ENCODE data around the gene ASH1L.
A peak's percentile ranks its signal among the peaks of the same experiment; 100 is the strongest.
"Not testable (repeated sequence)": the region's sequence is repeated elsewhere in the genome, so short reads cannot be mapped to it uniquely, and the experiment has no call there.

The ASH1L gene

GRCh38 chr1:155518484-155518883 is 44.1 kb downstream of the ASH1L start:
- TF ChIP-seq CSDC2 (CRISPR knock-in tag; IDR thresholded peaks at IDR 0.05) (no peak), PATZ1 (CRISPR knock-in tag; IDR thresholded peaks at IDR 0.05; ENCODE audit: borderline replicate concordance) (no peak), OSR1 (CRISPR knock-in tag; IDR thresholded peaks at IDR 0.05) (no peak), CSRNP3 (CRISPR knock-in tag; IDR thresholded peaks at IDR 0.05) (no peak)
- no peak for ATAC-seq

GRCh38 chr1:155514582-155515187 is 47.9 kb downstream of the ASH1L start:
- ATAC-seq: no peak
- TF ChIP-seq CSDC2 (CRISPR knock-in tag; IDR thresholded peaks at IDR 0.05): no peak
- TF ChIP-seq CSRNP3 (CRISPR knock-in tag; IDR thresholded peaks at IDR 0.05): no peak
- TF ChIP-seq TOX (CRISPR knock-in tag; IDR thresholded peaks at IDR 0.05; ENCODE audit: borderline replicate concordance): no peak
- TF ChIP-seq ZC3H10 (CRISPR knock-in tag; IDR thresholded peaks at IDR 0.05): no peak
- TF ChIP-seq ZNF8 (CRISPR knock-in tag; IDR thresholded peaks at IDR 0.05): no peak
- TF ChIP-seq ESRRG (CRISPR knock-in tag; IDR thresholded peaks at IDR 0.05): no peak
- TF ChIP-seq CREB5 (CRISPR knock-in tag; IDR thresholded peaks at IDR 0.05; ENCODE audit: low read depth): no peak
- no peak for TF ChIP-seq SNAI2 (CRISPR knock-in tag; IDR thresholded peaks at IDR 0.05)
- TF ChIP-seq ZNF70 (CRISPR knock-in tag; IDR thresholded peaks at IDR 0.05): no peak
- no peak for TF ChIP-seq ISL1 (CRISPR knock-in tag; IDR thresholded peaks at IDR 0.05)
- TF ChIP-seq ZFP30 (CRISPR knock-in tag; IDR thresholded peaks at IDR 0.05): no peak
- no peak for TF ChIP-seq GLIS3 (CRISPR knock-in tag; IDR thresholded peaks at IDR 0.05)
- TF ChIP-seq TSHZ2 (CRISPR knock-in tag; IDR thresholded peaks at IDR 0.05): no peak
- TF ChIP-seq RARB (CRISPR knock-in tag; IDR thresholded peaks at IDR 0.05): no peak
- TF ChIP-seq TCF4 (CRISPR knock-in tag; IDR thresholded peaks at IDR 0.05; ENCODE audit: borderline replicate concordance): no peak
- no peak for TF ChIP-seq PPARA (CRISPR knock-in tag; IDR thresholded peaks at IDR 0.05; ENCODE audit: borderline replicate concordance)
- TF ChIP-seq BACH2 (CRISPR knock-in tag; IDR thresholded peaks at IDR 0.05; ENCODE audit: borderline replicate concordance): no peak

GRCh38 chr1:155513300-155513916 is 49.2 kb downstream of the ASH1L start:
- TF ChIP-seq ARNTL (CRISPR knock-in tag; IDR thresholded peaks at IDR 0.05; ENCODE audit: borderline replicate concordance, low read depth) (no peak), ZNF70 (CRISPR knock-in tag; IDR thresholded peaks at IDR 0.05) (no peak), POU6F1 (CRISPR knock-in tag; IDR thresholded peaks at IDR 0.05; ENCODE audit: borderline replicate concordance, low read depth) (no peak), ZFP3 (CRISPR knock-in tag; IDR thresholded peaks at IDR 0.05) (no peak), PPARA (CRISPR knock-in tag; IDR thresholded peaks at IDR 0.05; ENCODE audit: borderline replicate concordance) (no peak), PATZ1 (CRISPR knock-in tag; IDR thresholded peaks at IDR 0.05; ENCODE audit: borderline replicate concordance) (no peak), ZNF565 (CRISPR knock-in tag; conservative IDR thresholded peaks at IDR 0.05; ENCODE audit: low read depth) (no peak), TCF4 (CRISPR knock-in tag; IDR thresholded peaks at IDR 0.05; ENCODE audit: borderline replicate concordance) (no peak), OSR1 (CRISPR knock-in tag; IDR thresholded peaks at IDR 0.05) (no peak), ZFP30 (CRISPR knock-in tag; IDR thresholded peaks at IDR 0.05) (no peak)
- ATAC-seq: peak; percentile 95

- ATAC-seq: not testable (repeated sequence)
These were observed 51.2 kb downstream of the ASH1L start for GRCh38 chr1:155511385-155511784.

Data from SK-N-SH treated with all-trans-retinoic acid at 6 μM for 48 hours (cell line).